CD4-positive, alpha-beta T cell treated with Interleukin-6 at 100 ng/mL for 8 hours (primary cell): ENCODE data around the gene LEFTY1.

Experiments
- DNase-seq: peaks from one replicate; pipeline ENCODE4 v3.0.0-alpha.2; 2020; ENCODE audit warnings: mixed read lengths, low spot score

Gene LEFTY1

GRCh38 chr1:225915538-225915991 lies 26.6 kb upstream of the LEFTY1 start:
- no peak for DNase-seq

GRCh38 chr1:225914947-225915346 lies 26.0 kb upstream of the LEFTY1 start:
- no peak for DNase-seq

GRCh38 chr1:225914391-225914790 lies 25.4 kb upstream of the LEFTY1 start:
- DNase-seq, result no peak

GRCh38 chr1:225911191-225912130 lies 22.5 kb upstream of the LEFTY1 start:
- peak; percentile 65 for DNase-seq

GRCh38 chr1:225909477-225909876 lies 20.5 kb upstream of the LEFTY1 start:
- no peak for DNase-seq

- DNase-seq, result no peak
These were observed 19.8 kb upstream of the LEFTY1 start for GRCh38 chr1:225908773-225909172.

- DNase-seq, result no peak
These were observed 19.2 kb upstream of the LEFTY1 start for GRCh38 chr1:225908013-225908640.

GRCh38 chr1:225907341-225907740 lies 18.4 kb upstream of the LEFTY1 start:
- DNase-seq, result no peak

- no peak for DNase-seq
These were observed 17.5 kb upstream of the LEFTY1 start for GRCh38 chr1:225906467-225906866.

GRCh38 chr1:225903623-225904022 lies 14.7 kb upstream of the LEFTY1 start:
- DNase-seq, result no peak

- no peak for DNase-seq
These were observed 10.3 kb upstream of the LEFTY1 start for GRCh38 chr1:225899044-225899925.

GRCh38 chr1:225897595-225898514 lies 8.9 kb upstream of the LEFTY1 start:
- DNase-seq, result peak; percentile 68

- peak; percentile 90 for DNase-seq
These were observed 8.1 kb upstream of the LEFTY1 start for GRCh38 chr1:225896937-225897549.

GRCh38 chr1:225896494-225896893 lies 7.5 kb upstream of the LEFTY1 start:
- DNase-seq, result no peak

- DNase-seq, result no peak
These were observed 3.4 kb upstream of the LEFTY1 start for GRCh38 chr1:225892307-225892706.

GRCh38 chr1:225891229-225891972 lies 2.5 kb upstream of the LEFTY1 start:
- no peak for DNase-seq

- DNase-seq, result no peak
These were observed 1.6 kb upstream of the LEFTY1 start for GRCh38 chr1:225890346-225891228.

- DNase-seq, result no peak
These were observed 797 bp upstream of the LEFTY1 start for GRCh38 chr1:225889743-225890142.
